ENCODE data around the gene EIF4A3.
"Not testable (repeated sequence)": the region's sequence is repeated elsewhere in the genome, so short reads cannot be mapped to it uniquely, and the experiment has no call there.

Gene EIF4A3

GRCh38 chr17:80173126-80173525 is 26.2 kb upstream of the EIF4A3 start:
- no peak for DNase-seq (ENCODE audit: low read depth in 1 of 2, low spot score in 1 of 2)

DNA sequence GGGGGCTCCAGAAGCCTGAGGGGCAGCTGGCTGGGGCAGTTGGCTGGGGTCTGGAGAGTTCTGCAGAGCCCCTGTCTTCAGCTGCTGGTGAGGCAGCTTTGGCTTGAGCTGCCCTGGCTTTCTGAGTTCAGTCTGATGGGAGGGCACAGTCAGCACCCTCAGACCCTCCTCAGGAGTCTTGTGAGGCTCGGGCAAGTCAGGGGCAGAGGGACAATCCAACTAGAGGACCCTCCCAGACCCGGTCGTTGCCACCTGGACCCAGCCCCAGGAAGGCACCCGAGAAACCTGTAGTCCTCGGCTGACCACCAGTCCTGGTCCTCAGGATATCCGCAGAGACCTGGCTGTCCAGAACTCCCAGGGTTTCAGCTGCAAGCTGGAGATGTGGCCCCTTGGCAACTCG is 24.8 kb upstream of the EIF4A3 start:
- no peak for DNase-seq (ENCODE audit: low read depth in 1 of 2, low spot score in 1 of 2)

GRCh38 chr17:80169784-80170500 is 23.0 kb upstream of the EIF4A3 start, which contains the start of gene CARD14:
Gene CARD14, plus strand, starts transcription at chr17:80170030. Its CDS starts 11,409 bp downstream, at chr17:80181439.
- no peak for DNase-seq (ENCODE audit: low read depth in 1 of 2, low spot score in 1 of 2)

DNA sequence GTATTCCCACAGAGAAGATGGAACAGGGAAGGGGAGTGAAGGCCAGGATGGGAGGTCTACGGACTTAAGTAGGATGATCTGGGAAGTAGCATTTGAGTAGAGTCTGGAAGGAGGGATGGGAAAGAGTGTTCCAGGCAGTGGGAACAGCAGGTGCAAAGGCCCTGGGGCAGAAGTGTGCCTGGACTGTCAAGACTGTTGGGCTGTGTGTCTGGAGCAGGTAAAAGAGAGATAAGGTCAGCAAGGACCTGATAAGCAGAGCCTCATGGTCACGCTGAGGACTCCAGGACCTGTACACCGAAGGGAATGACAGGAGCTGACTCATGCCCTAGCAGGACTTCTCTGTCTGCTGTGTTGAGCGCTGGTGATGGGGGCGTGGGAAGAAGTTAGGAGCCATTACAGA is 22.2 kb upstream of the EIF4A3 start:
- no peak for DNase-seq (ENCODE audit: low read depth in 1 of 2, low spot score in 1 of 2)

- no peak for DNase-seq (ENCODE audit: low read depth in 1 of 2, low spot score in 1 of 2)
These were observed 21.4 kb upstream of the EIF4A3 start for GRCh38 chr17:80168371-80168770.

- no peak for DNase-seq (ENCODE audit: low read depth in 1 of 2, low spot score in 1 of 2)
These were observed 19.5 kb upstream of the EIF4A3 start for GRCh38 chr17:80166446-80166845.

GRCh38 chr17:80164185-80164584 is 17.3 kb upstream of the EIF4A3 start:
- DNase-seq (ENCODE audit: low read depth in 1 of 2, low spot score in 1 of 2) = no peak

GRCh38 chr17:80163336-80163735 is 16.4 kb upstream of the EIF4A3 start:
- no peak for DNase-seq (ENCODE audit: low read depth in 1 of 2, low spot score in 1 of 2)

GRCh38 chr17:80160536-80160935 is 13.6 kb upstream of the EIF4A3 start:
- DNase-seq (ENCODE audit: low read depth in 1 of 2, low spot score in 1 of 2) = no peak

- DNase-seq (ENCODE audit: low read depth in 1 of 2, low spot score in 1 of 2) = no peak
These were observed 11.9 kb upstream of the EIF4A3 start for GRCh38 chr17:80158846-80159245.

DNA sequence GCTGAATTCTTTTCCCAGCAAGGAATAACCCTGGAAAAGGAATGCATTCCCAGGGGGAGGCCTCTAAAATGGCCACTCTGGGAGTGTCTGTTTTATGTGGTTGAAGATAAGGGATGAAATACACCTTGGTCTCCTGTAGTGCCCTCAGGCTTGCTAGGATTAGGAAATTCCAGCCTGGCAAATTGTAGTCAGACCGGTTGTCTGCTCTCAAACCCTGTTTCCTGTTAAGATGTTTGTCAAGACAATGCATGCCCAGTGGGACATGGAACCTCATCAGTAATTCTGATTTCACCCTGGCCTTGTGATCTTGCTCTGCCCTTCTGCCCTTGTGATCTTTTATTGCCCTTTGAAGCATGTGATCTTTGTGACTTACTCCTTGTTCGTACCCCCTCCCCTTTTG is 8.7 kb upstream of the EIF4A3 start:
- DNase-seq (ENCODE audit: low read depth in 1 of 2, low spot score in 1 of 2) = not testable (repeated sequence)

DNA sequence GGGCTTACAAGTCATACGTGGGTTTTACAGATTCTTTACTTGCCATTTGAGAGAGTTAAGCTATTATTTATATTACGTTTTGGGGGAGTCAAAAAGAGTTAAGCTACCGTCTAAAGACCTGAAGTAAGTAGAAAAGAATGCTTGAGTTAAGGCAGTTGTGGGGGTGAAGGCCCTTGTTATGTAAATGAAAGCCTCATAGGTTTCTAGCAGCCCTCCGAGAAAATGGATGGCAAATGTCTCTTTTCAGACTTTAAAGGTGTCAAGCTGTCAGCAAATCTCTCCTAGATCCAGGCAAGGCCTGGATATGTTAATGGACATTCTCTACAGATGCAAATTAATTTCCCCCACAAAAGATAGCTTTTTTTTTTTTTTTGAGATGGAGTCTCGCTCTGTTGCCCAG is 7.2 kb upstream of the EIF4A3 start:
- DNase-seq (ENCODE audit: low read depth in 1 of 2, low spot score in 1 of 2) = no peak

GRCh38 chr17:80153004-80153403 is 6.1 kb upstream of the EIF4A3 start:
- DNase-seq (ENCODE audit: low read depth in 1 of 2, low spot score in 1 of 2) = no peak

DNA sequence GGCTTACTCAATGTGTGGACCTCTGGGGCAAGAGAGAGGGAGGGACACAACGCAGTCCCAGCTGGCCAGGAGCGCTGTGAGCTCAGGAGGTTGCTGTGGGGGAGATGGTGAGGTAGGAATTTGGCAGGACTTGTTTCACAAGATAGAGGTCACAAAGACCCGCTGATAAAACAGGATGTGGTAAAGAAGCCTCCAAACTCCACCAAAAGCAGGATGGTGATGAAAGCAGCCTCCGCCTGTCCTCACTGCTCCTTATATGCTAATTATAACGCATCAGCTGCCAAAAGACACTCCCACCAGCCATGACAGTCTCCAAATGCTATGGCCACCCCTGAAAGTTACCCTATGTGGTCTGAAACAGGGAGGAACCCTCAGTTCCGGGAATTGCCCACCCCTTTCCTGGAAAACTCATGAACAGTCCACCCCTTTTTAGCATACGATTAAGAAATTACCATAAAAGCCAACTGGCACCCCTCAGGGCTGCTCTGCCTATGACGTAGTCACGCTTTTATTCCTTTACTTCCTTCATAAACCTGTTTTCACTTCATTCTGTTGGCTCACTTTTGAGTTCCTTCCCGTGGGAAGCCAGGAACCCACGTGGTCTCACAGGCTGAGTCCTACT is 5.3 kb upstream of the EIF4A3 start:
- no peak for DNase-seq (ENCODE audit: low read depth in 1 of 2, low spot score in 1 of 2)

DNA sequence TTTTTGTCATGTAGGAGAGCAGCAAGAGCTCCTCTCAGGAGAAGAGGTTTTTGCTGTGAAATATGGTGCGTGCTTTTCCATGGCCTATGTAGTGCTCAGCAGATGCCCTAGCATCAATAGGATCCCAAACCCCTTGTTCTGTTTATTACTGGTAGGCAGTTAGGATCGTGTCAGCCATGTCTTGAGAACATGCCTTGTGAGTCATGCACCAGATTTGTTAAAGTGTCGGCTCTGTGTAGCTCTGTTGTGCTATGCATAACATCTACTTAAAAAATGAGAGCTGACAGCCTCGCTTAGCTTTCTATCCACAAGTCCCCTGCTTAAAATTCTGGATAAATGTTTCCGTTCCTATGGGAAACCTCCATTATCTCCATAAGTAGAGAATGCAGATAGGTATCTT is 4.4 kb upstream of the EIF4A3 start:
- DNase-seq (ENCODE audit: low read depth in 1 of 2, low spot score in 1 of 2) = no peak

DNA sequence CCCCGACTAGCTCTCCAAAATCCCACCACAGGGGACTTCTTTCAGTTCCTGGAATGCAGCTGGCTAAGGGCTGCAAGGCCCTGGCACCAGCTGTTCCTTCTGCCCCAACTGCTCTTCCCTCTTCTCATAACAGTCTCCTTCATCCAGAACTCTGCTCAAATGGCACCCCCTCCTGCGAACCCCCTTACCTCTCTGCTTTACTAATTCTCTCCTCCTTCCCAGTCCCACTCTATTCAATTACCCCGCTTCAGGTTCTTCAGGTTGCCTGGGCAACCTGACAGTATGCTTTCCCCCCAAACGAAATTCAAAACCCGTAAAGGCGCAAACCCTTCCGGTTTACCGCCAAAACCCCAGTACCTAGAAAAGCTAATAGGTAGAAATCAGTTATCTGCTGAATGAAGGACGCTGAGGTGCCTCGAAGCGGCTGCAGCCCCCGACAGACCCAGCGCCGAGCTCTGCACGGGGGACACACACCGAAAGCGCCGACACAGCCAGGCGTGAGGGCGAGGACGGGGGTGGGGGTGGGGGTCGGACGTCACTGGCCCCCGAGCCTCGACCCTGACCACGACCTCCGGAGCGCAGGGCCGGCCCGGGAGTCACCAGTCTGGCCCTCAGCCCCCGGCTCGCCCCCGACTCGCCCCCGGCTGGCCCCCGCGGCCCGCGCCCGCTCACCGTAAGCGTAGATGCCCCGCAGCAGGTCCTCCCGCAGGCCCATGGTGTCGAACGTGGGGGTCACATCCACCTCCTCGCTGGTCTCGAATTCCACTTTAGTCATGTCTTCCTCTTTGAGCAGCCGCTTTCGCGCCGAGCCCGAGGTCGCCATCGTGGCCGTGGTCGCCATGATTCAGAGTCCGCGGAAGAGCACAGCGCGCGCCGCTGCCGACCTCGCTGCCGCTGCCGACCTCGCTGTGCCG is 550 bp downstream of the EIF4A3 start:
- DNase-seq (ENCODE audit: low read depth in 1 of 2, low spot score in 1 of 2) = peak in 1 of 2 donors; percentile 6

GRCh38 chr17:80145076-80146075 is 1.6 kb downstream of the EIF4A3 start:
- DNase-seq (ENCODE audit: low read depth in 1 of 2, low spot score in 1 of 2) = no peak

DNA sequence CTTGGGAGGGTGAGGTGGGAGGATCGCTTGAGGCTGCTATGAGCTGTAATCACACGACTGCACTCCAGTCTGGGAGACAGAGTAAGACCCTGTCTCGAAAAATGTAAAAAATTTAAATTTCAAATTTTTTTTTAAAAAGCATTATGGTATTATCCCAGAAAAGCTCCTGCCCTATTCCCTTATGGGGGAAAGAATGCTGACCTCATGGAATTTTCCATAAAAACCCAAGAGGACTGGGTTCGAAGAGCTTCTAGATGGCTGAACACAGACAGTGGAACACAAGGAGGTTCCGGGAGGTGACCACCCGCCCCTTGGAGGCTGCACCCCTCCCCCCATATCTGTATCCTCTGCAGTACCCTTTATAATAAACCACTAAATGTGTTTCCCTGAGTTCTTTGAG is 4.0 kb downstream of the EIF4A3 start:
- no peak for DNase-seq (ENCODE audit: low read depth in 1 of 2, low spot score in 1 of 2)

DNA sequence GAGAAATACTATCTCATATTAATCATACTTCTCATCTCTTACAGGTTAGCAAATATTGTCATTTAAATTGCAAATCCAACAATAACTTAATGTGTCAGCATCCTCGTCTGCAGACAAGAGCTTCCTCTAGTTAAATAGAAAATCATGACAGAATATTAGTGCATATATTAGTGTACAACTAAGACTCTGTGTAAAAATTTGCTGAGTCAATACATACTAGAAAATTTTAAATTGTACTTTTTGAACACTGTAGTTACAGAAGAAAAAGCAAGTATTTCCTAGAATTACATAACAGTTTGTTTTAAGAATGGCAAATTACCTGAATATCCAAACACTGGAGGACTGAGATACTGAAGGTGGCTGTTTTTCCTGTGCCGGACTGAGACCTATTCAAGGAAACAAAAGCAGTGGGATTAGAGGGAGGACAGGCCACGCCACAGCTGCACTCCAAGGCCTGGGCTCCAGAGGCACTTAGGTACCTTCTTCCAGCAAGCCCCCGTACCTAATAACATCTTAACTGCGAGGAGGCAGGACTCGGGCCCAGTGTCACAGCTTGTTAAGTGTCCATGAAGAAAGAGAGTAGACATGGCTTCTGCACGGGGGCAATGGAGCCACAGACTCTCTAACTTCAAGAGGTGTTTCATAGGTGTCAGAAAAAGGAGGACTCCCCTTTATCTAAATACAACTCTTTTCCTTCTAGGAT is 5.3 kb downstream of the EIF4A3 start:
- no peak for DNase-seq (ENCODE audit: low read depth in 1 of 2, low spot score in 1 of 2)

GRCh38 chr17:80138856-80139426 is 8.0 kb downstream of the EIF4A3 start:
- DNase-seq (ENCODE audit: low read depth in 1 of 2, low spot score in 1 of 2) = no peak
